Motor neuron (in vitro differentiated cells): Measurements from ENCODE around the gene HASPIN. TPM values are rescaled to one million over a fixed set of nuclear protein-coding genes. Genes with fewer than 3 reads are reported as not detected.
"Not testable (repeated sequence)": the region's sequence is repeated elsewhere in the genome, so short reads cannot be mapped to it uniquely, and the experiment has no call there.

Experiments
- ATAC-seq, 8 experiments: fragments of 200-7000 bp; cut with Tn5 transposase; replicated peaks in 6 of 8; 2 replicates each; pipeline ENCODE4 v1.8.0; 2021; ENCODE audit warnings: mild to moderate bottlenecking in 8 of 8, moderate library complexity in 8 of 8
- H3K27ac ChIP-seq, 2 donors: fragments of 250-450 bp; sonication (Bioruptor Pico); 2 replicates each; pipeline ENCODE4 v1.9.0; 2021; ENCODE audit warnings: antibody characterized with exemption in 2 of 2, mild to moderate bottlenecking in 2 of 2, moderate library complexity in 1 of 2
- H3K4me1 ChIP-seq, 2 donors: fragments of 250-450 bp; sonication (Bioruptor Pico); replicated peaks in 1 of 2; 2 replicates each; pipeline ENCODE4 v1.6.1; 2021; ENCODE audit warnings: antibody characterized with exemption in 2 of 2, mild to moderate bottlenecking in 2 of 2, moderate library complexity in 1 of 2
- H3K4me3 ChIP-seq, 5 donors: fragments of 250-450 bp; sonication (Bioruptor Pico); 2 replicates each; pipeline ENCODE4 v1.9.0; 2021; ENCODE audit warnings: antibody characterized with exemption in 5 of 5, mild to moderate bottlenecking in 5 of 5, moderate library complexity in 4 of 5
- WGBS, 10 experiments: fragments of 450-650 bp; shearing (Covaris generic); methylation state at CpG; one replicate each; pipeline ENCODE4 v1.0.0; 2022; 5-methylcytosine and 5-hydroxymethylcytosine counted together
- in situ Hi-C, 9 experiments: fragments of 400-800 bp; cut with MboI; loops; one replicate each; pipeline ENCODE4 v1.15.0; 2021; ENCODE audit warnings: low sequenced_read_pairs in 9 of 9, low pct_unique_long_range_greater_than_20kb in 2 of 9; ENCODE audit not compliant: unreplicated experiment in 9 of 9
- total RNA-seq, 8 experiments: library from RNA; unstranded; fragments of 300-600 nt; gene quantifications; 2 replicates each; pipeline versions ENCODE4 v1.2.3 to v1.2.4, GENCODE V29; 2022

The HASPIN gene
- total RNA-seq, 8 experiments from 2014 or later = 0.43 to 8.5 (median 1.2) TPM

DNA sequence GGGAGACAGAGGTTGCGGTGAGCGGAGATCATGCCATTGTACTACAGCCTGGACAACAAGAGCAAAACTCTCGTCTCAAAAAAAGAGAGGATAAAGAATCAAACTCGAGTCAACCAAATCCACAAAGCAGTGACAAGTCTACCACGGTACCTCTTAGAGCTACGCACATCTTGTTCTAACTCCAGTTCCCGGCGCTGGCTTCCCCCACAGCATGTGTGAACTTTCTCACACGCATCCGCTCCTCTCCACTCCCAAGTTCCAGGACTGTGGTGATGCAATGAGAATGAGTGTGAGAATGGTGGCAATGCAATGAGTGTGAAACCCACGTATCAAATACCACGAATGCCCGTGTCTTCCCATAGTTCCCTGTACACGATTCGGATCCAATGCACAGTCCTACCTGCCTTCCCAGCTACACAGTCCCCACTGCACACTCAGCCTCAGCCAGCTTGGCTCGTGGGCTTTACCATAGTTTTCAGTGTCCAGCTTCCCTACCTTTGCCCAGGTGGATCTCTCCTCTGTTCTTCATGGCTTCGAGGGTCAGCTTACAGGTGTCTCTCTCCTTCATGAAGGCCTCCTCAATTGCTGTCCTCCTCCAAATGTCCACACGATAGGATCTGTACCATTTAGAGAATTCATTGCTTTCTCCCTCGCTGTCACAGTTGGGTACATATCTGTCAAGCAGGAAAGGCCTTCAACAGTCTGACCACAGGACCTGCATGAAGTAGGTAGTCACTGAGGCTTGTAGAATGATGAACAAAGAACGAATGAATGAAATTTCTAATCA, 18.6 kb upstream of the HASPIN start:
- ATAC-seq = no peak
- 10 to 100% (median 74%) methylated on average over 1 to 17 of the region's 20 CpGs for WGBS, 10 experiments

GRCh38 chr17:3705718-3705984, 18.1 kb upstream of the HASPIN start:
- H3K4me1 ChIP-seq, ATAC-seq, H3K27ac ChIP-seq, H3K4me3 ChIP-seq, in situ Hi-C loops: not testable (repeated sequence)
- 57 to 100% (median 100%) methylated on average over 1 of the region's 1 CpG; no CpG with 5 or more reads in 2 of the 10 experiments for WGBS, 10 experiments

More for the DNA sequence above, 18.6 kb upstream of the HASPIN start:
- Histone ChIP-seq H3K4me1 (no peaks in the 10 kb centered on the region), H3K4me3 (no peak overlapping the region), H3K27ac (no peak overlapping the region)
- in situ Hi-C loops = no loop called here

- WGBS, 10 experiments = 69 to 100% (median 94%) methylated on average over 1 to 3 of the region's 3 CpGs; no CpG with 5 or more reads in 2 of the 10 experiments
- ATAC-seq = no peak
- in situ Hi-C loops = no loop called here
Observed at GRCh38 chr17:3708366-3708765, 15.3 kb upstream of the HASPIN start.

DNA sequence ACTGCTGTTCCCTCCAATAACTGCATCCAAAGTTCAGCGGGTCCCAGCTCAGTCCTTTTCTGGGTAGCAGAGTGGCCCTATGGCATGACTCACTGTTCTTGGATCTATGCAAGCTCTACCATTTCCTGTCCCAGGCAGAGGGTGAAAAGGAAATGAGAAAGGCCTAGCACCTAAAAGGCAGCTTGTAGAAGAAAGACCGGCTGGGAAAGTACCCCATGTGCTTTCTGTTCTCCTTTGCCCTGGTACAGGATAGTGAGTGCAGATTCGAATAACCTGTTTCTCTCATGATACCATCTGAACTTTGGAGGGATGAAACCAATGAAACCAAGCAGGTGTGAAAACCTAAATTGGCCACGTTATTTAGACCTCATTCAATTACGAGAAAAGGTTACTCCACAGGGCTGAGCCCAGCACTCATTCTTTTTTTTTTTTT, 12.7 kb upstream of the HASPIN start:
- Histone ChIP-seq H3K27ac (no peak overlapping the region), H3K4me3 (no peak overlapping the region), H3K4me1 (no peaks in the 10 kb centered on the region)
- in situ Hi-C loops = no loop called here
- WGBS, 10 experiments = 48 to 100% (median 82%) methylated on average over 1 to 4 of the region's 5 CpGs
- ATAC-seq = no peak

More at GRCh38 chr17:3708366-3708765, 15.3 kb upstream of the HASPIN start:
- no peaks in the 10 kb centered on the region for H3K4me1 ChIP-seq
- no peak overlapping the region for H3K4me3 ChIP-seq
- H3K27ac ChIP-seq = no peak overlapping the region

DNA sequence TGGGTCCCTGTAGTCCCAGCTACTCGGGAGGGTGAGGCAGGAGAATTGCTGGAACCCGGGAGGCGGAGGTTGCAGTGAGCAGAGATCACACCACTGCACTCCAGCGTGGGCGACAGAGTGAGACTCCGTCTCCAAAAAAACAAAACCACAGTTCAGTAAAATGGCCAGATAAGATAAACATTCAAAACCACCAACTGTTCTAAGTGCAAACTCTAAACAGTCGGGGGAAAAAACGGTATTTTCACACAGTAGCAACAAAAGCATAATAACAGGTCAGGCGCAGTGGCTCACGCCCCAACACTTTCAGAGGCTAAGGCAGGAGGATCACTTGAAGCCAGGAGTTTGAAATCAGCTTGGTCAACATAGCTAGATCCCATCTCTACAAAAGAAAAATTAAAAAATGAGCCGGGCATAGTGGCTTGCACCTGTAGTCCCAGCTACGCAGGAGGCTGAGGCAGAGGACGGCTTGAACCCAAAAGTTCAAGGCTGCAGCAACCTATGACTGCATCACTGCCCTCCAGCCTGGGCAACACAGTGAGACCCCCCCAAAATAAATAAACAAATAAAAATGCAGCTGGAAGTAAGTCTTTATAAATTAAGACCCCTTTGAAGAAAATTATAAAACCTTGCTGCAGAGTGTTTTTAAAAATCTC, 10.8 kb upstream of the HASPIN start:
- H3K4me3 ChIP-seq = no peak overlapping the region
- no peak overlapping the region for H3K27ac ChIP-seq
- no peaks in the 10 kb centered on the region for H3K4me1 ChIP-seq
- no peak for ATAC-seq
- 74 to 100% (median 93%) methylated on average over 1 to 13 of the region's 13 CpGs; no CpG with 5 or more reads in 1 of the 10 experiments for whole genome bisulfite sequencing, 10 experiments
- in situ Hi-C loops = no loop called here

DNA sequence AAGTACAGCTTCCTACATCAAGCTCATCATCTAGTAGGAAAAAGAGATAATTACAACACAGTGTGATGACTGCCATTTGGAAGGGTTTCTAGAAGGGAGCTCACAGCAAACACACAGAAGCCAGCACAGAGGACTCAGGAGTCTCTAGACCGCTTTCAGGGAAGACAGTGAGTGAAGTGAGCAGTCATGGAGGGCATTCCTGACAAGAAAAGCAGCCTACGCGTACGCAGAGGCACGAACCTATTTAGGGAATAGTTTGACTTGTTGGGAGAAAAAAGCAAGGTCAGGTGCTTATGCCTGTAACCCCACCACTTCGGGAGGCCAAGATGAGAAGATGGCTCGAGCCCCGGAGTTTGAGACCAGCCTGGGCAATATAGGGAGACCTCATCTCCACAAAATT, 8.4 kb upstream of the HASPIN start:
- in situ Hi-C loops = no loop called here
- Histone ChIP-seq H3K27ac (no peak overlapping the region), H3K4me3 (no peak overlapping the region), H3K4me1 (no peaks in the 10 kb centered on the region)
- ATAC-seq = no peak
- 83 to 100% (median 92%) methylated on average over 3 to 8 of the region's 8 CpGs; no CpG with 5 or more reads in 2 of the 10 experiments for WGBS, 10 experiments

GRCh38 chr17:3718201-3718600, 5.5 kb upstream of the HASPIN start:
- 89 to 100% (median 100%) methylated on average over 1 to 4 of the region's 4 CpGs; no CpG with 5 or more reads in 5 of the 10 experiments for WGBS, 10 experiments
- H3K4me1 ChIP-seq = peaks cover 5 to 7% of the 10 kb centered on the region in 2 donors
- in situ Hi-C loops = no loop called here

GRCh38 chr17:3719265-3719664, 4.4 kb upstream of the HASPIN start:
- H3K27ac ChIP-seq = no peak overlapping the region
- peaks cover 5 to 7% of the 10 kb centered on the region in 2 donors for H3K4me1 ChIP-seq
- H3K4me3 ChIP-seq = no peak overlapping the region
- ATAC-seq = no peak
- in situ Hi-C loops = no loop called here

More at GRCh38 chr17:3718201-3718600, 5.5 kb upstream of the HASPIN start:
- no peak overlapping the region for H3K4me3 ChIP-seq
- ATAC-seq = no peak
- H3K27ac ChIP-seq = no peak overlapping the region

- Histone ChIP-seq H3K4me1 (peaks cover 5 to 15% of the 10 kb centered on the region in 2 donors), H3K27ac (peak overlapping the region in 1 of 2 donors; percentile 3), H3K4me3 (peak overlapping the region; percentile 55 to 97 (median 76))
- 21 to 83% (median 33%) methylated on average over 2 to 6 of the region's 6 CpGs; no CpG with 5 or more reads in 1 of the 10 experiments for WGBS, 10 experiments
- no peak for ATAC-seq
- in situ Hi-C loops = no loop called here
Observed at GRCh38 chr17:3722716-3723115, 987 bp upstream of the HASPIN start.

DNA sequence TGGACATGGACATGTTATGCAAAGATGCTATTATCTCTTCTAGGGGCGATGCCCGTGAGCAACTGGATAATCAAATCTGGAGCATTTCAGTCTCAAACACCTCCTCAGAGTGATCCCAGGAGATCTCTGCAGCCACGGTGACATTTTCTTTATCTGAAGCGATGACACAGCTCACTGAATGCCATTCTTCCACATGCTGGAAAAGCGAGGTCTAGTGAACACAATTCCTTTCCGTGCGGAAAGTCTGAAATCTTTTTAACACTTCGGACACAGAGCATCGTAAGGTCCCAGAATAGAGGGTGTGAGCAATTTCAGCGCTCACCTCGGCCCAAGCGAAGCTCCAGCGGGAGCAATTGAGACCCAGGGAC, 531 bp upstream of the HASPIN start:
- ATAC-seq = peak in 4 of 8 experiments; percentile 10 to 33 (median 31)
- H3K27ac ChIP-seq = peak overlapping the region; percentile 61 to 79
- H3K4me3 ChIP-seq = peak overlapping the region; percentile 55 to 97 (median 76)
- 0 to 10% (median 0%) methylated on average over 2 to 11 of the region's 13 CpGs; no CpG with 5 or more reads in 1 of the 10 experiments for WGBS, 10 experiments
- in situ Hi-C loops = no loop called here
- peaks cover 5 to 15% of the 10 kb centered on the region in 2 donors for H3K4me1 ChIP-seq

- peak in 2 of 8 experiments; percentile 7 to 8 for ATAC-seq
- Histone ChIP-seq H3K27ac (no peak overlapping the region), H3K4me3 (peak overlapping the region; percentile 55 to 97 (median 76)), H3K4me1 (peaks cover 5 to 15% of the 10 kb centered on the region in 2 donors)
- in situ Hi-C loops = no loop called here
- WGBS, 10 experiments = 10 to 55% (median 23%) methylated on average over 3 to 7 of the region's 27 CpGs; no CpG with 5 or more reads in 3 of the 10 experiments
Observed at GRCh38 chr17:3724378-3725077, 825 bp downstream of the HASPIN start.

DNA sequence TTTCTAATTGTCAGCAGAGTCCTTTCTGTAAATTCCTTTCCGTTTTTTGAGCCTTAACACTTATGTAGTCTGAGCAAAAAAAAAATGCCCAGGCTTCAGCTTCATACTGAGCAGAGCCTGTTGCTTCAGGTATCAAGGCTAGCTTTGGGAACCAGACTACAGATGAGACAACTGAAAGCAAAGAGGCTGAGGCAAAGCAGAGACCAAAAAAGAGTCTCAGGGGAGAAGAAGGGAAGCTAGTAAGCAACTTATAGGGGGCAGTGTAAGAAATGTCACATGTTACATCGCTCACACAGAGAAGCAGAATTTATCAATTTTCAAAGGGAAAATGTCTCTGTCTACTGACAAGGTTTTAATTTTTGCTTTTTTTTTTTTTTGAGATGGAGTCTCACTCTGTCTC, 3.3 kb downstream of the HASPIN start:
- 0 to 100% (median 73%) methylated on average over 1 to 2 of the region's 2 CpGs; no CpG with 5 or more reads in 2 of the 10 experiments for WGBS, 10 experiments
- no peak overlapping the region for H3K27ac ChIP-seq
- no peak for ATAC-seq
- H3K4me3 ChIP-seq = no peak overlapping the region
- in situ Hi-C loops = no loop called here
- H3K4me1 ChIP-seq = peaks cover 5 to 16% of the 10 kb centered on the region in 2 donors

DNA sequence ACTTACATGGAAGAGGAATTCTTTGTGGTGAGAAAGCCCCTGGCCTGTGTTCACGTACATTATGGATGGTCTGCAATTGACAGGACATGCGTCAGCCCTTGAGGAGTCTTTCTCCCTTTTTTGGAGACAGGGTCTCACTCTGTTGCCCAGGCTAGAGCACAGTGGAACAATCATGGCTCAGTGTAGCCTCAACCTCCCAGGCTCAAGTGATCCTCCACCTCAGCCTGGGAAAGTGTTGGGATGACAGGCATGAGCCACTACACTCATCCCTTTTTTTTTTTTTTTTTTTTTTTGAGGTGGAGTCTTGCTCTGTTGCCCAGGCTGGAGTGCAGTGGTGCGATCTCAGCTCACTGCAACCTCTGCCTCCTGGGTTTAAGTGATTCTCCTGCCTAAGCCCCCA, 4.4 kb downstream of the HASPIN start:
- H3K27ac ChIP-seq, in situ Hi-C loops, H3K4me3 ChIP-seq, ATAC-seq: not testable (repeated sequence)
- 86 to 100% (median 100%) methylated on average over 1 to 2 of the region's 3 CpGs; no CpG with 5 or more reads in 3 of the 10 experiments for WGBS, 10 experiments
- H3K4me1 ChIP-seq = peaks cover 0 to 15% of the 10 kb centered on the region in 2 donors
